ENCODE results near the gene CDCA4.
"Not testable (repeated sequence)": the region's sequence is repeated elsewhere in the genome, so short reads cannot be mapped to it uniquely, and the experiment has no call there.

CDCA4 gene

DNA sequence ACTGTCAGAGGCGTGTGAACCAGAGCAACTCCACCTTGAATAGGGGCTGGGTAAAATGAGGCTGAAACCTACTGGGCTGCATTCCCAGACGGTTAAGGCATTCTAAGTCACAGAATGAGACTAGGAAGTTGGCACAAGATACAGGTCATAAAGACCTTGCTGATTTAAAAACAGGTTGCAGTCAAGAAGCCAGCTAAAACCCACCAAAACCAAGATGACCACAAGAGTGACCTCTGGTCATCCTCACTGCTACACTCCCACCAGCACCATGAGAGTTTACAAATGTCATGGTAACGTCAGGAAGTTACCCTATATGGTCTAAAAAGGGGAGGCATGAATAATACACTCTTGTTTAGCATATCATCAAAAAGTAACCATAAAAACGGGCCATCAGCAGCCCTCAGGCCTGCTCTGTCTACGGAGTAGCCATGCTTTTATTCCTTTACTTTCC lies 11.6 kb upstream of the CDCA4 start:
- not testable (repeated sequence) for DNase-seq

DNA sequence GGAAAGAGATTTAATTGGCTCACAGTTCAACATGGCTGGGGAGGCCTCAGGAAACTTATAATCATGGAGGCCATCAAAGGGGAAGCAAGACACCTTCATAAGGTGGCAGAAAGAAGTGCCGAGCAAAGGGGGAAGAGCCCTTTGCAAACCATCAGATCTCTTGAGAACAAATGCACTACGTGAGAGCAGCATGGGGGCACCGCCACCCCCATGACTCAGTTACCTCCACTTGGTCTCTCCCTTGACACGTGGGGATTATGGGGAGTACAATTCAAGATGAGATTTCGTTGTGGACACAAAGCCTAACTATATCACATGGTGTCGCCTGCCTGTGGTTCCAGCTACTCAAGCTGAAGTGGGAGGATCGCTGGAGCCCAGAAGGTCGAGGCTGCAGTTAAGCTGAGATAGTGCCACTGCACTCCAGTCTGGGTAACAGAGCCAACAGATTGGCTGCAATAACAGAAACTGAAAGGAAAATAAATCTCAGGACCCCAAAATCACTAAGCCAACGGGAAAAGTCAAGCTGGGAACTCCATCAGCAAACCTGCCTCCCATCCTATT lies 10.0 kb upstream of the CDCA4 start:
- DNase-seq, result no peak

DNA sequence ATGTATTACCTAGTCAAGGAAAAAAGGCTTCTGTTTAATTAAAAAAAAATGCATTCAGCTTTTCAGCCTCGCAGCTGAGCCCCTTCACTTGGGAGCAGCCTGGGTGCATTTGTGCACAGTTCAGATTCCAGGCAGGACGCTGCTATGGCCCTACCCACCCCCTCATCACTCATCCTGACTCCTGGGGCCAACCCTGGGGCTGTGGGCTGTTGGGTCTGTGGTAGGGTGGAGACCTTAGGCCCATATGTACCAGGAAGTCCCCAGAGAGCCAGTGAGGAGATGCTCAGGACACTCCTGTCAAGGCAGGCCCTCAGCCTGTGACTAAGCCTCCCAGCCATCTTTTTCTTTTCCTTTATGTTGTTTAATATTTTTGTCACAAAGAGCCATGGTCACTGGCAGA lies 9.3 kb upstream of the CDCA4 start:
- no peak for DNase-seq

DNA sequence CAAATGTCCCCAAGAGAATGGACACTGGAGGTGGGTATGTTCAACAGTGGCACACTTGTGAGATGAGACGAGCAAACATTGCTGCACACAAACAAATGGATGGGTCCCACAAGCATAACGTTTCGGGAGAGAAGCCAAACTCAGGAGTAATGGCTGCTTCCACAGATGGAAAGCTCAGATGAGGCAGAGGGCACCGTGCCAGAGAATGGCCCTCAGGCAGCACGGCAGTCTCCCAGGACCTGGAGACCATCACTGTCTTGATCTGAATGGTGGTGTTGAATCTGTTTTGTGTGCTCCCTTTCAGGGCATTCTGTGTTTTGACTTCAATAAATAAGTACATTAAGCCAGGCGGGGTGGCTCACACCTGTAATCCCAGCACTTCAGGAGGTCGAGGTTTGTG lies 8.5 kb upstream of the CDCA4 start:
- DNase-seq, result no peak

DNA sequence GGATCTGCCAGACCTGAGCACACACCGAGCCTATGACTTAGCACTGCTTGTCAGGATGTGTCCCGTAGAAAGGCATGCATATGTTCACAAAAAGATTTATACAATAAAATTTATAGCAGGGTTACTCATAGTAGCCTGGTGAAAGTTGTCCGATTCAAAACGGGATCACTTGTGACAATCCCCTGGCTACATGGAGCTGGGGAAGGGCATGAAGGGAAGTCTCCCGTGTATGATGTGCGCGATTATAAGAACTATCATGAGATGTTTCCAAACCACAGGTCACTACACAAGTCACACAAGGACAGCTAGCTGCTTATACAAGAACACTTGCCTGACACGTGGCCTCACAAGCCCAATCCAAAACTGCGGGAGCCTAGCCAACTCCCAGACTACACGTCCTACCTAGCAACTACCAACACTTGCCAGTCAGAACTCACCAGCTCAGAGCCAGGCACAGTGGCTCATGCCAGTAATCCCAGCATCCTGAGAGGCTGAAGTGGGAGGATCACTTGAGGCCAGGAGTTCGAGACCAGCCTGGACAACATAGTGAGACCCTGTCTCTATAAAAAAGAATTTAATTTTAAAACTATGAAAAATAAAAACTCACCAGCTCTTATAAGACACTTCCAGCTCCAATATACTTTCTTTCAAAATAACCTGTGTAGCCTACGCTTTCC lies 7.5 kb upstream of the CDCA4 start:
- DNase-seq, result no peak

DNA sequence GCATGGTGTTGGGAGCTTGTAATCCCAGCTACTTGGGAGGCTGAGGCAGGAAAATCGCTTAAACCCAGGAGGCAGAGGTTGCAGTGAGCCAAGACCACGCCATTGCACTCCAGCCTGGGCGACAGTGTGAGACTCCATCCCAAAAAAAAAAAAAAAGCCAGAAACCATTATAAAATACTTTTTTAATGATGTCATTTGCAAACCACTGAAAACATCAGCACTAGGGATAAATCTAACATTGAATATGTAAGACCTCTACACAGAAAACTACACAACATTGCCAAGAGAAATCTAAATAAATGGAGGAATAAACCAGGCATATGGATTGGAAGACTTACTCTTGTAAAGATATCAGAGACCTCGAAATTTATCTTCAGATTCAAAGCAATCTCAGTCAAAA lies 6.8 kb upstream of the CDCA4 start:
- DNase-seq, result not testable (repeated sequence)

DNA sequence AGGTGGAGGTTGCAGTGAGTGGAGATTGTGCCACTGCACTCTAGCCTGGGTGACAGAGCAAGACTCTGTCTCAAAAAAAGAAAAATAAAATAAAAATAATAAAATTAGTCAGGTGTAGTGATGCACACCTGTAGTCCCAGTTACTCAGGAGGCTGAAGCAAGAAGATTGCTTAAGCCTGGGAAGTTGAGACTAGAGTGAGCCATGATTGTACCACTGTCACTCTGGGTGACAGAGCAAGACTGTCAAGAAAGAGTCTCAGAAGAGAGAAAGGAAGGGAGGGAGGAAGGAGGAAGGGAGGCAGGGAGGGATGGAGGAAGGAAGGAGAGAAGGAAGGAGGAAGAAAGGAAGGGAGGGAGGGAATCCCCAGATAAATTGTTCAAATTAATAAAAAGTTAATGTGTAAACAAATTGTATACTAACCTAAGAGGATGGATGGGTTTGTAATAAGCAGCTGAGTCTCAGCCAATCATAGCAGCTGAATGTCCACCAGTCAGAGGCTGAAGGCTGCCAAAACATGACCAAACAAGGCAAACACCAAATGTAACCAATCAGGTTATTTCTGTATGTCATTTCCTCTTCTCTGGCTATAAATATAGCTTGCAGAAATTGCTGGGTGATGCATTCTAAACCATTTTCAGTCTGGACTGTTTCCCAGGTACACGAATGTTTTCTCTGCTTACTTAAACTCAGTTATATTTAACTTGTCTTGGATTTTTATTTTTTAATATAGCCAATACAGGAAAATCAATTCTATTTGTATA lies 6.1 kb upstream of the CDCA4 start:
- DNase-seq, result no peak

DNA sequence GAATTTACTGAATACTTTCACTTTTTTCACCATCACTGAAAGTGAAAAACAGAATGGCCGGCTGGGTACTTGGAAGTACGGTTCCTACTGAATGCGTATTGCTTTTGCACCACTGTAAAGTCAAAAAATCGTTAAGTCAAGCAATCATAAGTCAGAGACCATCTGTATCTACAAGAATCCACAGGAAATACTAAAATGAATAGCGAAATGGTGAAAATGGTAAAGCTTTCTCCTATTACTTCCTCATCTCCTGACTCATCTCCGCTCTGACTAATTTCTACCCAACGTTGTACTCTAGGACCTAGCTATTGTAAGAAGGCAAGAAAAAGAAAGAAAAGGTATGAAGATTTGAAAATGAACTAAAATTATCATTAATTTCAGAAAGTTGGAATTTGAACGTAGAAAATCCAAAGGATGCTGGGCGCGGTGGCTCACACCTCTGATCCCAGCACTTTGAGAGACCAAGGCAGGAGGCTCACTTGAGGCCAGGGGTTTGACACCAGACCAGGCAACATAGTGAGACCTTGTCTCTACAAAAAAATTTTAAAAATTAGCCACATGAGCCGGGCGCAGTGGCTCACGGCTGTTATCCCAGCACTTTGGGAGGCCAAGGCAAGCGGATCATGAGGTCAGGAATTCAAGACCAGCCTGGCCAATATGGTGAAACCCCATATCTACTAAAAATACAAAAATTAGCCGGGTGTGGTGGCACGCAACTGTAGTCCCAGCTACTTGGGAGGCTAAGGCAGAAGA lies 5.3 kb upstream of the CDCA4 start:
- no peak for DNase-seq

DNA sequence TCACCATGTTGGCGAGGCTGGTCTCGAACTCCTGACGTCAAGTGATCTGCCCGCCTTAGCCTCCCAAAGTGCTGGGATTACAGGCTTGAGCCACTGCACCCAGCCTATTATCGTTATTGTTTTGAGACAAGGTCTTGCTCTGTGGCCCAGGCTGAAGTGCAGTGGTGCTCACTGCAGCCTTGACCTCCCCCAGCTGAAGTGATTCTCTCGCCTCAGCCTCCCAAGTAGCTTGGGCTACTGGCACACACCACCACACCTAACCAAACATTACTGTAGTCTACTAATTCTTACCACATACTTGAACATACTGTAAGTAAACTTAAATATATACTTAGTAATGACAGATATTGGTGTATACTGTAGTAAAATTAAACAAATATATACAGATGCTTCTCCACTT lies 4.5 kb upstream of the CDCA4 start:
- no peak for DNase-seq

DNA sequence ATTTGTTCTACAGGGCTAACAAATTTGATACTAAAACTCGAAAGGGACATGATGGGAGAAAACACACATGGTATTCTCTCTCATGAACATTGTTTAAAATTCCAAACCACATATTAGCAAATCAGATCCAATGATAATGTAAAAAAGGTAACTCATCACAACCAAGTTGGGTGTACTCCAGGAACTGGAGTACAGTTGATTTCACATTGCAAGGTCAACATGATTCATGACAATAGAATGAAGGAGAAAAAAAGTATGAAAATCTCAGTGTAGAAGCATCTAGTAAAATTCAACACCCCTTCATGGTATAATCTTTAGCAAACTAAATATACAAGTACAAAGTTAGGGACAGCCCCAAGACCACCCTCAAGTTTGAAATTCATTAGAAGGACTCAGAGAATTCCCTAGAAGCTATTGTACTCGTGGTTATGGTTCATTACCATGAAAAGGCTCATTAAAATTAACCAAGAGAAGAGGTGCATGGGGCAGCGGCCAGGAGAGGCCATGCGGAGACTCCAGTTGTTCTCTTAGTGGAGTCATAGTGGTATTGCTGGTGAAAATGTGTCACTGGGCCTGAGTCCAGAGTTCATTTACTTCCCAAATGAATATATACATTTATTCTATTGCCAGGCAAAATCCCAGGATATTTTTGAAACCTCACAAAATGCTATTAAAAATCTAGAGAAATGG lies 3.1 kb upstream of the CDCA4 start:
- DNase-seq, result no peak

DNA sequence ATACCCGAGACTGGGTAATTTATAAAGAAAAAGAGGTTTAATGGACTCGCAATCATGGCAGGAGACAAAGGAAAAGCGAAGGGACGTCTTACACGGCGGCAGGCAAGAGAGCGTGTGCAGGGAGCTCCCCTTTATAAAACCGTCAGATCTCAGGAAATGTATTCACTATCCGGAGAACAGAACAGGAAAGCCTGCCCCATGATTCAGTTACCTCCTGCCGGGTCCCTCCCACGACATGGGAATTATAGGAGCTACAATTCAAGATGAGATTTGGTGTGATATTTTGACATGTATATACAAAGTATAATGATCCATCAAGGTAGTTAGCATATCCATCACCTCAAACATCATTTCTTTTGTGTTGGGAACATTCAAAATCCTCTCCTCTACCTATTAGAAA lies 2.3 kb upstream of the CDCA4 start:
- no peak for DNase-seq

DNA sequence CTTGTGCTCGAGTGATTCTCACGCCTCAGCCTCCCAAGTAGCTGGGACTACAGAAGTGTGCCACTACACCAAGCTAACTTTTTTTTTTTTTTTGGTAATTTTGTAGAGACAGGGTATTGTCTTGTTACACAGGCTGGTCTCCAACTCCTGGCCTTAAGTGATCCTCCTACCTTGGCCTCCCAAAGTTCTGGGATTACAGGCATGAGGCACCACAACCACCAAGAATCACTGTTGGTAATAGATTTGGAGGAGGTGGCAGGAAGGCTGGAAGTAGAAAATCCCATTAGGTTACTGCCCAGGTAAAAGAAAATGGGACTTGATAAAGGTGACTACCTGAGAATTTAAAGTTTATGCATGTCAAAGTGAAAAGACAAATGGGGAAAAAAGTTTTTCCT lies 1.4 kb upstream of the CDCA4 start:
- DNase-seq, result no peak

DNA sequence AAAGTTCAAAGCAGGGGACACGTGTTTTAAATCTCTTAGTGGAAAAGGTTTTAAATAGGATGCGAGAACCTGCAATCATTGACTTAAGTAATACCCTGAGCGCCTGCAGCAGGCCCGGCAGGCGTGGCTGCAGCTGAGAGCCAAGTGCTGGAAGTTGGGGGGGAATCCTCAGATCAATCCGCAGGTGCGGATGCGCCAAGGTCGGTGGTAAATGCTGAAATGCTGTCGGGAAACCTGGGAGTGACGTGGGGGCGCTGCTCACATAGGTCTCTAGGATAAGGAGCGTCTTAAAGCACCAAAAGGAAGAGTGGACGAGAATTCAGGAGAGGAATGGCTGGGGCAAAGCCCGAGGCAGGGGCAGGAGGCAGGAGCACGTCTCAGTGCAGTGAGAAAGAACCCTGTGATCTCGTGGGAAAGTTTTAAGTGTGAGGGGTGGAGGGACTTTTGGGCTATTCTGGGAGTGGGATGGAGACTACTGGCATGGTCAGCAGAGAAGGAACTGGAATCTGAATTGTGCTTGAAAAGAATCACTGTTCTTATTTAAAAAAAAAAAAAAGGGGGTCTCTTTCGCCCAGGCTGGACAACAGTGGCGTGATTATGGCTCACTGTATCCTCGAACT lies 883 bp upstream of the CDCA4 start:
- peak; percentile 23 for DNase-seq

DNA sequence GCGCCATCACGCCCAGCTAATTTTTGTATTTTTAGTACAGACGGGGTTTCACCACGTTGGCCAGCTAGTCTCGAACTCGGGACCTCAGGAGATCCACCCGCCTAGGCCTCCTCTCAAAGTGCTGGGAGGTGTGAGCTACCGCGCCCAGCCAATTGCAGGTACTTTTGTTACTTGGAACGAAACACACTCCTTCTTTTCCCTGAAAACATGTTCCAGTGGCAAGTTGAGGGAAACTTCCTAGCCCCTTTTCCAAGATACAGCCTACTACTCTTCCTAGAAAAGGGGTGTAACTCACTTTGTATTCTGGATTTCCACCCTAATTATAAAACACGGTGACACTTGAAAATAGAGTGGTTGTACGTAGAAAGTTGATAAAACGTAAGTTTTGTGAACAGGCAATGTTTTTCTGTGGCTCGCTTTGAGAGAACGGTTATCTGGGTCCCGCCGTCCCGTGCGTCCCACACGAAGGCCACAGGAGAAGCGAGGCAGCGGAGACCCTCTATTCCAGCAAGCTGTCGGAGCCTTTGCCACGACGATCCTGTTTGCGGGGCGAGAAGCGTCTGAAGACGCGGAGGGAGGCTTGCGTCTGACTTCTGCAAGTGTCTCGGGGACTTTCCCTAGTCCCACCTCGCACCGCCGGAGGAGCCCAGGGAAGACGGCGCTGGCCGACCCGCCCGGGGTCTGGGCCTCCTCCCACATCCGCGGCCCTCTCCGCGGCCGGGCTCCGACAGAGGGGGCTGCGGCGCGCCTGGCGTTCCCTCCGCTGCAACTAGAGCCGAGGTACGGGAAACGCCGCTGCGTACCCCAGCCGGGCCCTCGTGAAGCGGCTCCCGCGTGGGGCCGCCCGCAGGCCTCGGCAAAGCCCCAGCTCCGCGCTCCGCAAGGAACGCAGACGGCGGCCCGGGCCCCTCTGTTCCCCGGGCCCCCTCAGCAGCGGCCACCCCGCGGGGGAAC lies 745 bp downstream of the CDCA4 start:
- peak; percentile 54 for DNase-seq

DNA sequence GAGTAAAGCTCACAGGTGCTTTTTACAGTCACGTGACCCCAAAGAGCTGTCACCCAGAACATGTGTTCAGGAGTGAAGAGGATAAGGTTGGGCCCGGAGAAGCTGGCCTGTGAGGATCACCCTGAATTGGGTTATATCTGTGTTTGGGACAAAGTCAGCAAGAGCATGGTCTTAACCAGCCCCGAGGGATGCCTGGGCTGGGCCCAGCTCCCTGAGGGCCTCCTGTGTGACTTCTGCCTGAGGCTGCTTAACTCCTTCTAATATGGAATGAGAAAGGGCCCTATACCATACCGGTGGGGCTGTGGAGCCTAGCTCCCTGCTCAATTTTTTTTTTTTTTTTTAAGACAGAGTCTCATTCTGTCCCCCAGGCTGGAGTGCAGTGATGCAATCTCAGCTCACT lies 2.5 kb downstream of the CDCA4 start:
- DNase-seq, result no peak

DNA sequence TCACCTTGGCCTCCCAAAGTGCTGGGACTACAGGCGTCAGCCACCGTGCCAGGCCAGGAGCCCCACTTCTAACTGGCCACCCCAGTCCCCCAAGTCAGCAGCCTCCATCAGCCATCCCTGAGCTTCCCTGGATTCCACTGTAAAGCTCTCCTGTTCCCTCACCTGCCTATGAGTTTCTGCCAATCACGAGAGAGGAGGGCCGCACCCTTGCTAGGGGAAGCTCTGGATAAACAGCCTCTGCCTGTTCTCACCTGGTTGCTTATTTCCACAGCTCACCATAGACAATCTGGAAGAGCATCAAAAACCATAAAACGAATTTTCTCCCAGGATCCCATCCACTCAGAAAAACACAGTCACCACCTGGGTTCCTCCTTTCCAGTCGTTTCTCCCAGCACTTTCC lies 5.0 kb downstream of the CDCA4 start:
- DNase-seq, result no peak

DNA sequence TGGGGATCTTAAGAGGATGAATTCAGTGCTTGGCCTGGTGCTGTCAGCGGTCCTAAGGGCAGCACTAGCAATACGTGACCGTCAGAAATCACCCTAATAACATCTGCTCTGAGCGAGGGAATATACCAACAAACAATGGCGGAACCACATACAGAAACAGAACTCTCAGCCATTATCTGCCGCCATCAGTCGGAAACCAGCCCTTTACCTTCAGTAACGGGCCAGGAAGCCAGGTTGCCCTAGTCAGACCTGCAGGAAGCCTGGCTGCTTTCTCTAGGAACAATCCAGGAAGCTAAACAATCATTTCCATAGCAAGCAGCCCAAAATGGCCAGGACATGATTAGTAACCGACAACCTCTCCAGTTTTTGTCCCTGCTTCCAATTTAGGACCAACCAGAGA lies 5.6 kb downstream of the CDCA4 start:
- DNase-seq, result no peak

DNA sequence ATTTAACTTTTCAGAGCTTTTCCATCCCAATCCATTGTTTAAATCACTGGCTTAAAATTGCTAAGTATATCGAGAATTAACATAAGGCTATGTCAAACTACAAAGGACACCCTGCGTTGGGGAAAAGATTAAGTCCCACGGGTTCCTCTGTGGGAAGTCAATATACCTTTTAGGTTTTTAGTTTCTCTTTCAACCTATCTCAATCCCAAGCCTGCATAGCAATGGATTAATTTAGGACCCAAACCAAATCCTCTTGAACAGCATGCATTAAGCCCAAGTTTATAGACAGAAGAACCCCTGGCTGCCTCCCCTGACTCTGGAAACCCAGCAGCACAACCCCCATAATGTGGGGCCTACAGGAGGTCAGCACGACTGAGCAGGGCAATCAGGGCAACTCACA lies 6.3 kb downstream of the CDCA4 start:
- DNase-seq, result no peak

DNA sequence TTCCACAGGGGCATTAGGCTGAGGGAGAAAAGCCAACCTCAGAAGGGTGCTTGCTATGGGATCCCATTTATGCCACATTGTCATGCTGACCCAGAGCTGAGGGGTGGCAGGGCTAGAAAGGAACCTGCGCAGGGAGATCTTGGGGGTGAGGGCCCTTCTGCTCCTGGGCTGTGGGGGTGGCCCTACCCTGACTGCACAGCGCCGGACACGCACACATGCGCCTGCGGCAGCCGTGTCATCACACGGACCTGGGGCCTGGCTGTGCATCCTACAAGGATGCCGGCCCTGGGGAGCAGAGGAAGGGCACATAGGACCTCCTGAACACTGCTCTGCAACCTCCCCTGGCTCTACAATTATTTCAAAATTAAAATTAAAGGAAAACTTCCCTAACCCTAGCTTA lies 6.9 kb downstream of the CDCA4 start:
- DNase-seq, result no peak

DNA sequence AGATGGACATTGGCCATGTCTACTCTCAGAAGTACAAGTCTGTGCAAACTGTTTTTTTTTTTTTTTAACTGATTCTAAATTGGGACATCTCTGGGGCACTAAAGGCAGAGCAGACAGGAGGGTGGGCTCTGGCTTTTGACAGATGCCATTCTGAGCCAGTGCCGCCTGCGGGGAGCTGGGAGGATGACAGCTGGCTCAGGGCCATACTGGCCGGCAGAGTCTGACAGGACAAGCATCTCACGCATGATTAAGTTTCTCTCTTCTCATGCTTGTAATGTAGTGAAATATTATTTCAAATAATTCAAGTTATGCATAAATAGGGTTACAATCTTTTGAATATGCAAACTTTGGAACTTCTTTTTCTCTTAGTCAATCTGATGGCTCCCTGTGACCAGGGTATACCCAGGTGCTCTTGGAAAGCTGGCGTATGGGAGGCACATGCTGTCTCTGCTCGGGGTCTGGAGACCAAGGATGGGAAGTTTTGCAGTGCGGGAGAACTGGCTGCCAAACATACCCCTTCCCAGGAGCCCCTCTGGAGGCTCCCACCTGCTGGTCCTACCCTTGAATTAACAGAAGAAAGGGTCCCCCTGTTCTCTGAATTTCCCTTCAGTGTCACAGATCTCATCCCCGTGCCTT lies 7.6 kb downstream of the CDCA4 start:
- DNase-seq, result no peak
